GM12874 (cell line): Measurements from ENCODE around the gene SPAAR.

Experiments
- CTCF ChIP-seq: IDR thresholded peaks from 2 replicates; pipeline ENCODE4 v1.5.1; 2011; ENCODE audit warnings: low read depth, mild to moderate bottlenecking, control low read depth, low read length, moderate library complexity; ENCODE audit not compliant: insufficient read depth

SPAAR gene

GRCh38 chr9:35891646-35892045, 17.6 kb upstream of the SPAAR start:
- TF ChIP-seq CTCF = no peak

- no peak for TF ChIP-seq CTCF
These were observed 17.2 kb upstream of the SPAAR start for GRCh38 chr9:35892051-35892450.

GRCh38 chr9:35896570-35896969, 12.7 kb upstream of the SPAAR start:
- no peak for TF ChIP-seq CTCF

GRCh38 chr9:35898337-35898736, 11.0 kb upstream of the SPAAR start:
- TF ChIP-seq CTCF = no peak

- TF ChIP-seq CTCF = no peak
These were observed 10.3 kb upstream of the SPAAR start for GRCh38 chr9:35899021-35899420.

GRCh38 chr9:35903049-35903448, 6.2 kb upstream of the SPAAR start:
- peak; percentile 45; the same call in 1 of the 2 replicates for TF ChIP-seq CTCF

GRCh38 chr9:35904338-35904737, 5.0 kb upstream of the SPAAR start:
- no peak for TF ChIP-seq CTCF

GRCh38 chr9:35905051-35905781, 4.1 kb upstream of the SPAAR start:
- TF ChIP-seq CTCF = no peak
